Measurements from ENCODE around the gene FOS.

DNA sequence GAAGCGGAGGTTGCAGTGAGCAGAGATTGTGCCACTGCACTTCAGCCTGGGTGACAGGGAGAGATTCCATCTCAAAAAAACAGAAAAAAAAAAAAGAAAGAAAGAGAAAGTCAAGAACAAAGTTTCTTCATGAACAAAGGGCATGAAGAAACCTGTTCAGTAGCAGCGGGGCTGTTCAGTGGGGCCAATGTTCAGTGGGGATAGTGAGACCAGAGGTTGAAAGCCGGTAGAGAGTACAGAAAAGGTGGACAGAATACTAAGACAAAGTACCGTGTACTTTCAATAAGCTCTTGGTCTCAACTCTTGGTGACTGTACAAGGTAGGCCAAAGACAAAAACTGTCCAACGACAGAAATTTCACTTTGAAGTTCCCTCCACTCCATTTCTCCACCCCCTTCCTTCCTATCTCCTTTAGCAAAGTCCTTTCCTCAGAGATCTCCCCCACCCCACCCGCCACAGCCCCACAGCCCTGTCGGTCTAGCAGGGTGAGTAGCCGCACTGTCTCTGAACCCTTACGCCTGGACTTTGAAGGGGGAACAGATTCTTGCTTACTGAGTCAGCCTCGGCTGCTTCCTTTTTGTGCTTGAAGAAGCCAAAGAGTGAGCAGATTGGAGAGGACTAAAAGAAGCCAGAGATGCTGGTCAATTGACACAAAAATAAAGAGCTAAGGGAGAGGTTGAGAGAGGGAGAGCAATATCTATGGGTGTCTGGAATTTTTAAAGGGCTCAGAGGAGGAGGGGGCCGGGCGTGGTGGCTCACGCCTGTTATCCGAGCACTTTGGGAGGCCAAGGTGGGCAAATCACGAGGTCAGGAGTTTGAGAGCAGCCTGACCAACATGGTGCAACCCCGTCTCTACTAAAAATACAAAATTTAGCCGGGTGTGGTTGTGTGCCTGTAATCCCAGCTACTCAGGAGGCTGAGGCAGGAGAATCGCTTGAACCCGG is 44.2 kb upstream of the FOS start:
- TF ChIP-seq, protein P1, sequence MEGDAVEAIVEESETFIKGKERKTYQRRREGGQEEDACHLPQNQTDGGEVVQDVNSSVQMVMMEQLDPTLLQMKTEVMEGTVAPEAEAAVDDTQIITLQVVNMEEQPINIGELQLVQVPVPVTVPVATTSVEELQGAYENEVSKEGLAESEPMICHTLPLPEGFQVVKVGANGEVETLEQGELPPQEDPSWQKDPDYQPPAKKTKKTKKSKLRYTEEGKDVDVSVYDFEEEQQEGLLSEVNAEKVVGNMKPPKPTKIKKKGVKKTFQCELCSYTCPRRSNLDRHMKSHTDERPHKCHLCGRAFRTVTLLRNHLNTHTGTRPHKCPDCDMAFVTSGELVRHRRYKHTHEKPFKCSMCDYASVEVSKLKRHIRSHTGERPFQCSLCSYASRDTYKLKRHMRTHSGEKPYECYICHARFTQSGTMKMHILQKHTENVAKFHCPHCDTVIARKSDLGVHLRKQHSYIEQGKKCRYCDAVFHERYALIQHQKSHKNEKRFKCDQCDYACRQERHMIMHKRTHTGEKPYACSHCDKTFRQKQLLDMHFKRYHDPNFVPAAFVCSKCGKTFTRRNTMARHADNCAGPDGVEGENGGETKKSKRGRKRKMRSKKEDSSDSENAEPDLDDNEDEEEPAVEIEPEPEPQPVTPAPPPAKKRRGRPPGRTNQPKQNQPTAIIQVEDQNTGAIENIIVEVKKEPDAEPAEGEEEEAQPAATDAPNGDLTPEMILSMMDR (IDR thresholded peaks at IDR 0.05), result no peak
- no peak for TF ChIP-seq ZFX (IDR thresholded peaks at IDR 0.05; ENCODE audit: borderline replicate concordance)
